HepG2 (cell line): ENCODE data around the gene CFAP43. TPM values are rescaled to one million over a fixed set of nuclear protein-coding genes. Genes with fewer than 3 reads are reported as not detected.
A peak's percentile ranks its signal among the peaks of the same experiment; 100 is the strongest.

Experiments used
- ATAC-seq: fragments of 200-7000 bp; cut with Tn5 transposase; 3 replicates; pipeline ENCODE4 v1.9.1; 2020; ENCODE audit warnings: mild to moderate bottlenecking, moderate library complexity
- BruUV-seq: library from RNA; stranded (reverse); fragments of 400-500 nt; replicated peaks from 2 replicates; lab custom pipeline; 2021; lab: Mats Ljungman, UMichigan
- CTCF ChIA-PET: fragments of 300-600 bp; formaldehyde crosslinking; extraction: SDS; loops from one replicate; lab custom pipeline; 2021; ENCODE audit warnings: low total read pairs, inconsistent platforms, low intra/inter-chr PET ratio; lab: Yijun Ruan, JAX
- POLR2A ChIA-PET: fragments of 350-600 bp; sonication (Branson Sonifier 250); formaldehyde crosslinking; loops from one replicate; lab custom pipeline; 2020; ENCODE audit warnings: antibody characterized with exemption, inconsistent platforms; lab: Yijun Ruan, JAX
- DNase-seq: peaks from one replicate; pipeline ENCODE4 v3.0.0-alpha.2; 2015; ENCODE audit warnings: low spot score
- FAIRE-seq: peaks from 3 replicates; lab custom pipeline; 2011; peaks lifted over from hg19 to GRCh38; lab: Jason Lieb, UNC
- H2AFZ ChIP-seq: one replicate; pipeline ENCODE4 v1.6.1; 2011; ENCODE audit warnings: low read length, inconsistent platforms
- H3K27ac ChIP-seq: fragments of 300-600 bp; 3 replicates; pipeline ENCODE4 v1.8.0; 2011; ENCODE audit warnings: mixed run types, mild to moderate bottlenecking, mixed read lengths, low read length, inconsistent platforms; ENCODE audit not compliant: insufficient read depth; ENCODE audit errors: extremely low read length
- H3K27me3 ChIP-seq, 2 experiments: fragments of 200-600 bp in 1 of 2; 2 replicates in 1 of 2; 3 replicates in 1 of 2; pipeline versions ENCODE4 v1.6.0 to v1.8.0; 2011; ENCODE audit warnings: low read length in 2 of 2, mild to moderate bottlenecking in 2 of 2, moderate library complexity in 2 of 2, inconsistent platforms in 1 of 2; ENCODE audit not compliant: insufficient read depth in 2 of 2, control insufficient read depth in 1 of 2
- H3K36me3 ChIP-seq, 2 experiments: fragments of 200-600 bp in 1 of 2; replicated peaks in 1 of 2; 2 replicates in 1 of 2; 3 replicates in 1 of 2; pipeline versions ENCODE4 v1.5.1 to v1.8.0; 2011; ENCODE audit warnings: low read length in 2 of 2, inconsistent platforms in 1 of 2; ENCODE audit not compliant: insufficient read depth in 2 of 2, control insufficient read depth in 1 of 2
- H3K4me1 ChIP-seq: 2 replicates; pipeline ENCODE4 v1.5.1; 2012; ENCODE audit warnings: low read length, inconsistent platforms; ENCODE audit not compliant: insufficient read depth
- H3K4me2 ChIP-seq: 2 replicates; pipeline ENCODE4 v1.6.0; 2011; ENCODE audit warnings: low read depth, low read length, inconsistent platforms
- H3K4me3 ChIP-seq, 3 experiments: fragments of 200-600 bp in 1 of 3; sonication (generic), shearing (Covaris generic) in 1 of 3; replicated peaks in 1 of 3; 2 replicates each; pipeline ENCODE4 v1.5.1; 2011 to 2016; ENCODE audit warnings: low read length in 3 of 3, inconsistent platforms in 2 of 3, low read depth in 2 of 3, mild to moderate bottlenecking in 2 of 3, control low read depth in 1 of 3, mixed read lengths in 1 of 3; ENCODE audit not compliant: insufficient read depth in 1 of 3
- H3K79me2 ChIP-seq: one replicate; pipeline ENCODE4 v1.6.1; 2011; ENCODE audit warnings: low read length, inconsistent platforms; ENCODE audit not compliant: insufficient read depth
- H3K9ac ChIP-seq: 2 replicates; pipeline ENCODE4 v1.6.0; 2011; ENCODE audit warnings: mild to moderate bottlenecking, low read depth, low read length, inconsistent platforms; ENCODE audit not compliant: insufficient read depth
- H3K9me3 ChIP-seq: 2 replicates; pipeline ENCODE4 v1.5.1; 2012; ENCODE audit warnings: mild to moderate bottlenecking, low read length
- H4K20me1 ChIP-seq: 2 replicates; pipeline ENCODE4 v1.6.0; 2011; ENCODE audit warnings: inconsistent platforms, mild to moderate bottlenecking, low read length, moderate library complexity; ENCODE audit not compliant: insufficient read depth
- ATM ChIP-seq: fragments of 450-650 bp; IDR thresholded peaks from 2 replicates; pipeline ENCODE4 v1.7.1; 2017; ENCODE audit warnings: mild to moderate bottlenecking, borderline replicate concordance
- BRF2 ChIP-seq: sonication (generic); formaldehyde crosslinking; IDR thresholded peaks from 2 replicates; pipeline ENCODE4 v1.8.1; 2022; ENCODE audit warnings: mild to moderate bottlenecking, missing genetic modification reagents
- MYC ChIP-seq: sonication (generic); formaldehyde crosslinking; IDR thresholded peaks from 2 replicates; pipeline ENCODE4 v1.9.0; 2021; ENCODE audit warnings: missing genetic modification reagents, borderline replicate concordance
- SSRP1 ChIP-seq: IDR thresholded peaks from 2 replicates; pipeline ENCODE4 v1.6.1; 2016; ENCODE audit warnings: control low read depth
- TFAP4 ChIP-seq: sonication (generic); IDR thresholded peaks from 2 replicates; pipeline ENCODE4 v1.6.1; 2016; ENCODE audit warnings: low read depth, borderline replicate concordance
- ZBTB33 ChIP-seq: sonication (generic); formaldehyde crosslinking; IDR thresholded peaks from 2 replicates; pipeline ENCODE4 v1.4.0; 2020; ENCODE audit warnings: missing genetic modification reagents
- ZNF251 ChIP-seq: sonication (generic); formaldehyde crosslinking; IDR thresholded peaks from 2 replicates; pipeline ENCODE4 v1.9.0; 2021; ENCODE audit warnings: mild to moderate bottlenecking, missing genetic modification reagents
- ZNF766 ChIP-seq: sonication (generic); formaldehyde crosslinking; IDR thresholded peaks from 2 replicates; pipeline ENCODE4 v1.5.0; 2020; ENCODE audit warnings: missing genetic modification reagents, borderline replicate concordance
- WGBS: methylation state at CpG from one replicate; pipeline ENCODE4 v1.1.6; 2017; ENCODE audit warnings: low lambda C conversion rate; 5-methylcytosine and 5-hydroxymethylcytosine counted together
- in situ Hi-C: cut with HindIII; loops from 2 replicates; pipeline ENCODE4 v1.10.0; 2017; ENCODE audit warnings: low pct_unique_long_range_greater_than_20kb; ENCODE audit not compliant: extremely low pct_ligation_motif_present
- intact Hi-C: fragments of 100-400 bp; cut with micrococcal nuclease; formaldehyde crosslinking; loops from one replicate; pipeline ENCODE4 v1.10.0; 2022; ENCODE audit not compliant: unreplicated experiment
- polyA plus RNA-seq, 8 experiments: library from polyadenylated mRNA; depleted of rRNA in 3 of 8; stranded (reverse) in 7 of 8; unstranded in 1 of 8; fragments of >200 nt; fragmentation: Illumina TruSeq in 4 of 8; extraction: Trizol in 4 of 8; gene quantifications; 2 replicates each; pipeline versions ENCODE4 v1.2.1 to v1.2.3, GENCODE V29; 2011 to 2016; ENCODE audit warnings: low read depth in 4 of 8, missing spikeins in 1 of 8, mixed read lengths in 1 of 8; ENCODE audit not compliant: insufficient read depth in 1 of 8
- total RNA-seq, 5 experiments: library from RNA; depleted of rRNA; stranded (reverse); fragments of >200 nt; fragmentation: Illumina TruSeq; extraction: Trizol; gene quantifications; 2 replicates each; pipeline ENCODE4 v1.2.3, GENCODE V29; 2016; ENCODE audit warnings: low read depth in 1 of 5

CFAP43 gene
- total and polyA plus RNA-seq, 2 of the 13 experiments (the other 11 are each of a cell fraction or from before 2014, with no cell fraction given), result 0.24 to 0.38 TPM

GRCh38 chr10:104268405-104268712, 36.2 kb upstream of the CFAP43 start (continued):
- TF ChIP-seq ZBTB33 (CRISPR knock-in tag) (no peak), ATM (no peak), MYC (CRISPR knock-in tag) (no peak), ZNF766 (CRISPR knock-in tag) (no peak), TFAP4 (no peak)

- peaks cover 13 to 62% of the 10 kb centered on the region in 2 experiments for H3K36me3 ChIP-seq
- H3K4me3 ChIP-seq, result no peak overlapping the region
- FAIRE-seq (no peak), ATAC-seq (no peak), DNase-seq (no peak)
- in situ Hi-C loops (no loop called here), intact Hi-C loops (no loop called here)
- peaks cover 27% of the 10 kb centered on the region for H3K4me1 ChIP-seq
- CTCF ChIA-PET, result no interaction called here
- no peaks in the 10 kb centered on the region for H3K79me2 ChIP-seq
- H3K4me2 ChIP-seq, result no peak overlapping the region
- BruUV-seq, result no TSS peak
- H2AFZ ChIP-seq, result no peak overlapping the region
- no peak overlapping the region for H3K27ac ChIP-seq
- no peak overlapping the region for H3K9ac ChIP-seq
- peaks cover 6% of the 10 kb centered on the region; the same call in 1 of the 2 replicates for H4K20me1 ChIP-seq
- no peaks in the 10 kb centered on the region for H3K9me3 ChIP-seq
- TF ChIP-seq ZNF251 (CRISPR knock-in tag) (no peak), BRF2 (CRISPR knock-in tag) (no peak), SSRP1 (CRISPR knock-in tag) (0 out of 2 replicates have a peak, but pooled peaks have one; percentile 12)
- TF ChIP-seq, all 625 proteins: peak for 1
- over 99% methylated on average over 14 of the region's 14 CpGs for WGBS
- POLR2A ChIA-PET, result no interaction called here
- H3K27me3 ChIP-seq, result no peaks in the 10 kb centered on the region
Measured at GRCh38 chr10:104267721-104268404, 35.7 kb upstream of the CFAP43 start.
